T-helper 22 cell (primary cell): ENCODE data around the gene PPFIA2.

Experiments
- DNase-seq: peaks from one replicate; pipeline ENCODE4 v3.0.0-alpha.2; 2020; ENCODE audit warnings: low read depth

PPFIA2 gene

GRCh38 chr12:81354327-81354932, 404.7 kb downstream of the PPFIA2 start:
- DNase-seq: no peak

- no peak for DNase-seq
Measured at GRCh38 chr12:81350309-81350708, 408.8 kb downstream of the PPFIA2 start.

GRCh38 chr12:81347404-81347803, 411.7 kb downstream of the PPFIA2 start:
- no peak for DNase-seq

GRCh38 chr12:81340910-81341309, 418.2 kb downstream of the PPFIA2 start:
- DNase-seq: no peak

- DNase-seq: no peak
Measured at GRCh38 chr12:81339071-81339470, 420.1 kb downstream of the PPFIA2 start.

GRCh38 chr12:81337886-81338285, 421.3 kb downstream of the PPFIA2 start:
- no peak for DNase-seq

- no peak for DNase-seq
Measured at GRCh38 chr12:81333812-81334211, 425.3 kb downstream of the PPFIA2 start.

- DNase-seq: no peak
Measured at GRCh38 chr12:81332054-81332453, 427.1 kb downstream of the PPFIA2 start.

- no peak for DNase-seq
Measured at GRCh38 chr12:81330480-81330879, 428.7 kb downstream of the PPFIA2 start.

- DNase-seq: no peak
Measured at GRCh38 chr12:81329085-81329484, 430.1 kb downstream of the PPFIA2 start.

- no peak for DNase-seq
Measured at GRCh38 chr12:81327425-81327824, 431.7 kb downstream of the PPFIA2 start.

- DNase-seq: no peak
Measured at GRCh38 chr12:81325086-81325485, 434.1 kb downstream of the PPFIA2 start.

GRCh38 chr12:81314903-81315531, 444.1 kb downstream of the PPFIA2 start:
- DNase-seq: no peak

GRCh38 chr12:81303935-81304334, 455.2 kb downstream of the PPFIA2 start:
- no peak for DNase-seq

- no peak for DNase-seq
Measured at GRCh38 chr12:81300454-81300853, 458.7 kb downstream of the PPFIA2 start.

GRCh38 chr12:81297601-81298000, 461.5 kb downstream of the PPFIA2 start:
- no peak for DNase-seq

- no peak for DNase-seq
Measured at GRCh38 chr12:81296556-81297305, 462.4 kb downstream of the PPFIA2 start.

- no peak for DNase-seq
Measured at GRCh38 chr12:81295251-81295650, 463.9 kb downstream of the PPFIA2 start.

GRCh38 chr12:81294325-81295190, 464.6 kb downstream of the PPFIA2 start:
- no peak for DNase-seq

GRCh38 chr12:81288651-81289050, 470.5 kb downstream of the PPFIA2 start:
- DNase-seq: no peak

GRCh38 chr12:81284137-81284536, 475.0 kb downstream of the PPFIA2 start:
- no peak for DNase-seq
